HEK293 (cell line): Measurements from ENCODE around the gene DLL4.

Experiments
- CTCF ChIA-PET: fragments of 350-600 bp; formaldehyde crosslinking; extraction: SDS; loops from one replicate; lab custom pipeline; 2021; ENCODE audit warnings: antibody characterized with exemption; lab: Yijun Ruan, JAX
- POLR2A ChIA-PET: fragments of 300-600 bp; formaldehyde crosslinking; extraction: SDS; loops from one replicate; lab custom pipeline; 2020; ENCODE audit warnings: antibody characterized with exemption, inconsistent platforms; lab: Yijun Ruan, JAX
- H3K27ac ChIP-seq: fragments of 200-500 bp; sonication (Bioruptor generic); 2 replicates; pipeline ENCODE4 v1.5.1; 2014; ENCODE audit warnings: low read depth, low read length, control low read depth, inconsistent platforms; ENCODE audit errors: extremely low read depth
- H3K36me3 ChIP-seq, 2 experiments: fragments of 200-500 bp in 1 of 2; sonication (Bioruptor generic) in 1 of 2; 1 replicate in 1 of 2; 2 replicates in 1 of 2; pipeline ENCODE4 v1.5.1; 2014 to 2017; ENCODE audit warnings: inconsistent platforms in 2 of 2, low read length in 2 of 2; ENCODE audit not compliant: control insufficient read depth in 2 of 2, insufficient read depth in 1 of 2
- H3K4me1 ChIP-seq: fragments of 200-500 bp; sonication (Bioruptor generic); 2 replicates; pipeline ENCODE4 v1.5.1; 2014; ENCODE audit warnings: mild to moderate bottlenecking, low read length, inconsistent platforms; ENCODE audit not compliant: control insufficient read depth, insufficient read depth
- H3K4me3 ChIP-seq: 2 replicates; pipeline ENCODE4 v1.5.1; 2011; ENCODE audit warnings: low read depth, mild to moderate bottlenecking, control low read depth, low read length, moderate library complexity
- H3K9me3 ChIP-seq: fragments of 200-500 bp; sonication (Bioruptor generic); 2 replicates; pipeline ENCODE4 v1.5.1; 2014; ENCODE audit warnings: low read depth, low read length, inconsistent platforms; ENCODE audit not compliant: control insufficient read depth, insufficient read depth
- BCL11A ChIP-seq: fragments of 450-650 bp; formaldehyde crosslinking; IDR thresholded peaks from 2 replicates; pipeline ENCODE4 v1.5.1; 2016; ENCODE audit warnings: low read depth, missing biosample characterization, missing genetic modification characterization
- GLIS2 ChIP-seq: fragments of 450-650 bp; formaldehyde crosslinking; IDR thresholded peaks from 2 replicates; pipeline ENCODE4 v1.5.1; 2016; ENCODE audit warnings: missing biosample characterization, missing genetic modification characterization
- IKZF3 ChIP-seq: fragments of 450-650 bp; IDR thresholded peaks from 2 replicates; pipeline ENCODE4 v1.5.0; 2018; ENCODE audit warnings: missing biosample characterization, mild to moderate bottlenecking, missing genetic modification characterization, moderate library complexity
- KLF1 ChIP-seq: fragments of 450-650 bp; formaldehyde crosslinking; IDR thresholded peaks from 2 replicates; pipeline ENCODE4 v1.5.1; 2016; ENCODE audit warnings: missing biosample characterization, missing genetic modification characterization
- KLF16 ChIP-seq: fragments of 450-650 bp; formaldehyde crosslinking; IDR thresholded peaks from 2 replicates; pipeline ENCODE4 v1.5.1; 2017; ENCODE audit warnings: missing biosample characterization, missing genetic modification characterization
- MEIS1 ChIP-seq: sonication (generic); formaldehyde crosslinking; IDR thresholded peaks from 2 replicates; pipeline ENCODE4 v1.8.1; 2022; ENCODE audit warnings: missing genetic modification reagents, mild to moderate bottlenecking, borderline replicate concordance
- MZF1 ChIP-seq: fragments of 450-650 bp; formaldehyde crosslinking; IDR thresholded peaks from 2 replicates; pipeline ENCODE4 v1.5.1; 2017; ENCODE audit warnings: missing biosample characterization, missing genetic modification characterization, borderline replicate concordance
- ZNF112 ChIP-seq: fragments of 450-650 bp; formaldehyde crosslinking; IDR thresholded peaks from 2 replicates; pipeline ENCODE4 v1.5.0; 2017; ENCODE audit warnings: missing biosample characterization, missing genetic modification characterization
- ZNF132 ChIP-seq: fragments of 450-650 bp; formaldehyde crosslinking; IDR thresholded peaks from 2 replicates; pipeline ENCODE4 v1.5.1; 2017; ENCODE audit warnings: missing biosample characterization, missing genetic modification characterization, borderline replicate concordance
- ZNF274 ChIP-seq, 2 experiments: fragments of 200-500 bp in 1 of 2; fragments of 450-650 bp in 1 of 2; sonication (Bioruptor generic) in 1 of 2; formaldehyde crosslinking in 1 of 2; IDR thresholded peaks; 2 replicates each; pipeline versions ENCODE4 v1.5.1 to v1.6.1; 2014 to 2016; ENCODE audit warnings: borderline replicate concordance in 1 of 2, inconsistent platforms in 1 of 2, low read length in 1 of 2, missing biosample characterization in 1 of 2, missing genetic modification characterization in 1 of 2
- ZNF280C ChIP-seq: fragments of 450-650 bp; formaldehyde crosslinking; IDR thresholded peaks from 2 replicates; pipeline ENCODE4 v1.5.1; 2016; ENCODE audit warnings: missing biosample characterization, missing genetic modification characterization
- ZNF366 ChIP-seq: fragments of 450-650 bp; formaldehyde crosslinking; conservative IDR thresholded peaks from 2 replicates; pipeline ENCODE4 v1.5.1; 2016; ENCODE audit warnings: missing biosample characterization, missing genetic modification characterization
- ZNF391 ChIP-seq: fragments of 450-650 bp; formaldehyde crosslinking; IDR thresholded peaks from 2 replicates; pipeline ENCODE4 v1.5.1; 2016; ENCODE audit warnings: low read depth, missing biosample characterization, missing genetic modification characterization, borderline replicate concordance
- ZNF513 ChIP-seq: fragments of 450-650 bp; IDR thresholded peaks from 2 replicates; pipeline ENCODE4 v1.5.1; 2018; ENCODE audit warnings: missing biosample characterization, missing genetic modification characterization
- ZNF596 ChIP-seq: fragments of 450-650 bp; IDR thresholded peaks from 2 replicates; pipeline ENCODE4 v1.5.0; 2018; ENCODE audit warnings: missing biosample characterization, mild to moderate bottlenecking, missing genetic modification characterization, moderate library complexity
- ZNF629 ChIP-seq: fragments of 450-650 bp; formaldehyde crosslinking; IDR thresholded peaks from 2 replicates; pipeline ENCODE4 v1.5.1; 2017; ENCODE audit warnings: missing biosample characterization, missing genetic modification characterization
- ZNF768 ChIP-seq: fragments of 450-650 bp; formaldehyde crosslinking; IDR thresholded peaks from 2 replicates; pipeline ENCODE4 v1.5.1; 2018; ENCODE audit warnings: missing biosample characterization, mild to moderate bottlenecking, missing genetic modification characterization
- ZNF830 ChIP-seq: fragments of 450-650 bp; IDR thresholded peaks from 2 replicates; pipeline ENCODE4 v1.5.0; 2018; ENCODE audit warnings: missing biosample characterization, missing genetic modification characterization, low read depth, mild to moderate bottlenecking, moderate library complexity
- TF ChIP-seq, protein P1 (sequence below): fragments of 450-650 bp; formaldehyde crosslinking; IDR thresholded peaks from 2 replicates; pipeline ENCODE4 v1.5.1; 2017; ENCODE audit warnings: missing biosample characterization, missing genetic modification characterization
- TF ChIP-seq, protein P2 (sequence below): fragments of 450-650 bp; formaldehyde crosslinking; IDR thresholded peaks from 2 replicates; pipeline ENCODE4 v1.5.1; 2016; ENCODE audit warnings: missing biosample characterization, missing genetic modification characterization, low read depth

DLL4 gene

DNA sequence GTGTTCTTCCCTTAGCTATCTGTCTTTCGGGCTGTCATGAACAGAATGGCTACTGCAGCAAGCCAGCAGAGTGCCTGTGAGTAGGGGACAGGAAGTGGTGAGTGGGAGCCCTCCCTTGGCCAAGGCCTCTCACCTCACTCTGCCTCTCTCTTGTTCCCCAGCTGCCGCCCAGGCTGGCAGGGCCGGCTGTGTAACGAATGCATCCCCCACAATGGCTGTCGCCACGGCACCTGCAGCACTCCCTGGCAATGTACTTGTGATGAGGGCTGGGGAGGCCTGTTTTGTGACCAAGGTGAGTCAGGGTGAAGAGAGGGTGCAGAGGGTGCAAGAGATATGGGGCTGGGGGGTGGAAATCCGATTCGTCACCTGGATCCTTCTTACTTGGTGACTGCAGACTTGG lies 3.0 kb downstream of the DLL4 start:
- Histone ChIP-seq H3K27ac (no peak overlapping the region), H3K9me3 (no peaks in the 10 kb centered on the region), H3K4me3 (no peak overlapping the region), H3K4me1 (no peaks in the 10 kb centered on the region)
- POLR2A ChIA-PET, result interaction anchor here (6.1 kb wide), 1 partner anchor 9 kb away, joined by 58 read pairs; no protein-coding TSS in a partner anchor
- TF ChIP-seq ZNF768 (tag by site-specific recombination) (no peak), ZNF112 (no peak), ZNF513 (tag by site-specific recombination) (no peak), MEIS1 (no peak), ZNF830 (tag by site-specific recombination) (no peak), KLF1 (tag by site-specific recombination) (no peak), GLIS2 (tag by site-specific recombination) (no peak), ZNF629 (tag by site-specific recombination) (no peak), KLF16 (tag by site-specific recombination) (no peak), ZNF132 (no peak), ZNF280C (tag by site-specific recombination) (no peak), ZNF274 (IDR thresholded peaks at IDR 0.05; ENCODE audit: low read length) (no peak), ZNF274 (tag by site-specific recombination; IDR thresholded peaks at IDR 0.05; ENCODE audit: borderline replicate concordance) (no peak), IKZF3 (tag by site-specific recombination) (no peak), ZNF391 (tag by site-specific recombination) (no peak), MZF1 (tag by site-specific recombination) (no peak), BCL11A (tag by site-specific recombination) (no peak), ZNF366 (tag by site-specific recombination) (no peak), ZNF596 (tag by site-specific recombination) (no peak)
- TF ChIP-seq, protein P1, sequence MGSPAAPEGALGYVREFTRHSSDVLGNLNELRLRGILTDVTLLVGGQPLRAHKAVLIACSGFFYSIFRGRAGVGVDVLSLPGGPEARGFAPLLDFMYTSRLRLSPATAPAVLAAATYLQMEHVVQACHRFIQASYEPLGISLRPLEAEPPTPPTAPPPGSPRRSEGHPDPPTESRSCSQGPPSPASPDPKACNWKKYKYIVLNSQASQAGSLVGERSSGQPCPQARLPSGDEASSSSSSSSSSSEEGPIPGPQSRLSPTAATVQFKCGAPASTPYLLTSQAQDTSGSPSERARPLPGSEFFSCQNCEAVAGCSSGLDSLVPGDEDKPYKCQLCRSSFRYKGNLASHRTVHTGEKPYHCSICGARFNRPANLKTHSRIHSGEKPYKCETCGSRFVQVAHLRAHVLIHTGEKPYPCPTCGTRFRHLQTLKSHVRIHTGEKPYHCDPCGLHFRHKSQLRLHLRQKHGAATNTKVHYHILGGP, result no peak
- TF ChIP-seq, protein P2, sequence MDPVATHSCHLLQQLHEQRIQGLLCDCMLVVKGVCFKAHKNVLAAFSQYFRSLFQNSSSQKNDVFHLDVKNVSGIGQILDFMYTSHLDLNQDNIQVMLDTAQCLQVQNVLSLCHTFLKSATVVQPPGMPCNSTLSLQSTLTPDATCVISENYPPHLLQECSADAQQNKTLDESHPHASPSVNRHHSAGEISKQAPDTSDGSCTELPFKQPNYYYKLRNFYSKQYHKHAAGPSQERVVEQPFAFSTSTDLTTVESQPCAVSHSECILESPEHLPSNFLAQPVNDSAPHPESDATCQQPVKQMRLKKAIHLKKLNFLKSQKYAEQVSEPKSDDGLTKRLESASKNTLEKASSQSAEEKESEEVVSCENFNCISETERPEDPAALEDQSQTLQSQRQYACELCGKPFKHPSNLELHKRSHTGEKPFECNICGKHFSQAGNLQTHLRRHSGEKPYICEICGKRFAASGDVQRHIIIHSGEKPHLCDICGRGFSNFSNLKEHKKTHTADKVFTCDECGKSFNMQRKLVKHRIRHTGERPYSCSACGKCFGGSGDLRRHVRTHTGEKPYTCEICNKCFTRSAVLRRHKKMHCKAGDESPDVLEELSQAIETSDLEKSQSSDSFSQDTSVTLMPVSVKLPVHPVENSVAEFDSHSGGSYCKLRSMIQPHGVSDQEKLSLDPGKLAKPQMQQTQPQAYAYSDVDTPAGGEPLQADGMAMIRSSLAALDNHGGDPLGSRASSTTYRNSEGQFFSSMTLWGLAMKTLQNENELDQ (tag by site-specific recombination), result no peak
- TF ChIP-seq, all 188 proteins: peak for 0
- CTCF ChIA-PET, result interaction anchor here (0.8 to 5.0 kb wide), 4 partner anchors 9 to 28 kb away, joined by 3 to 32 read pairs (median 24); partner anchors contain the start of gene CHAC1
- peaks cover 0 to 3% of the 10 kb centered on the region in 2 experiments; a peak in 1 of 3 replicates for H3K36me3 ChIP-seq
